DOHH2 (cell line): ENCODE results near the gene ZBTB7A.

ENCODE experiments used
- EZH2phosphoT487 ChIP-seq: fragments of 200-600 bp; sonication (generic); IDR thresholded peaks from 2 replicates; pipeline ENCODE4 v1.6.1; 2017; ENCODE audit warnings: borderline replicate concordance, mild to moderate bottlenecking, antibody characterized with exemption, low read length, moderate library complexity, mixed read lengths
- TF ChIP-seq, protein P1 (sequence below): fragments of 200-600 bp; sonication (generic); IDR thresholded peaks from one replicate; pipeline ENCODE4 v1.5.1; 2014; ENCODE audit warnings: antibody characterized with exemption, mild to moderate bottlenecking, low read depth, low read length; ENCODE audit not compliant: poor library complexity, severe bottlenecking

- TF ChIP-seq, protein P1, sequence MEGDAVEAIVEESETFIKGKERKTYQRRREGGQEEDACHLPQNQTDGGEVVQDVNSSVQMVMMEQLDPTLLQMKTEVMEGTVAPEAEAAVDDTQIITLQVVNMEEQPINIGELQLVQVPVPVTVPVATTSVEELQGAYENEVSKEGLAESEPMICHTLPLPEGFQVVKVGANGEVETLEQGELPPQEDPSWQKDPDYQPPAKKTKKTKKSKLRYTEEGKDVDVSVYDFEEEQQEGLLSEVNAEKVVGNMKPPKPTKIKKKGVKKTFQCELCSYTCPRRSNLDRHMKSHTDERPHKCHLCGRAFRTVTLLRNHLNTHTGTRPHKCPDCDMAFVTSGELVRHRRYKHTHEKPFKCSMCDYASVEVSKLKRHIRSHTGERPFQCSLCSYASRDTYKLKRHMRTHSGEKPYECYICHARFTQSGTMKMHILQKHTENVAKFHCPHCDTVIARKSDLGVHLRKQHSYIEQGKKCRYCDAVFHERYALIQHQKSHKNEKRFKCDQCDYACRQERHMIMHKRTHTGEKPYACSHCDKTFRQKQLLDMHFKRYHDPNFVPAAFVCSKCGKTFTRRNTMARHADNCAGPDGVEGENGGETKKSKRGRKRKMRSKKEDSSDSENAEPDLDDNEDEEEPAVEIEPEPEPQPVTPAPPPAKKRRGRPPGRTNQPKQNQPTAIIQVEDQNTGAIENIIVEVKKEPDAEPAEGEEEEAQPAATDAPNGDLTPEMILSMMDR, result no peak
- TF ChIP-seq EZH2phosphoT487, result no peak
These were observed 27.9 kb downstream of the ZBTB7A start for GRCh38 chr19:4038661-4039423.
